ENCODE measurements around the gene PIPOX. TPM values are rescaled to one million over a fixed set of nuclear protein-coding genes. Genes with fewer than 3 reads are reported as not detected.

The PIPOX gene
- total RNA-seq, 4 donors from 2014 or later: 0.98 to 4.3 (median 1.5) TPM

GRCh38 chr17:29059281-29059680 is 16.3 kb downstream of the PIPOX start:
- TF ChIP-seq CTCF (IDR thresholded peaks at IDR 0.05; ENCODE audit: low read depth): no peak

GRCh38 chr17:29060475-29060874 is 17.5 kb downstream of the PIPOX start:
- no peak for TF ChIP-seq CTCF (IDR thresholded peaks at IDR 0.05; ENCODE audit: low read depth)

- TF ChIP-seq CTCF (IDR thresholded peaks at IDR 0.05; ENCODE audit: low read depth): no peak
Measured at GRCh38 chr17:29061036-29061435, 18.1 kb downstream of the PIPOX start.

- TF ChIP-seq CTCF (IDR thresholded peaks at IDR 0.05; ENCODE audit: low read depth): no peak
Measured at GRCh38 chr17:29062215-29062614, 19.3 kb downstream of the PIPOX start.

- no peak for TF ChIP-seq CTCF (IDR thresholded peaks at IDR 0.05; ENCODE audit: low read depth)
Measured at GRCh38 chr17:29063992-29064391, 21.1 kb downstream of the PIPOX start.

GRCh38 chr17:29066047-29066446 is 23.1 kb downstream of the PIPOX start:
- no peak for TF ChIP-seq CTCF (IDR thresholded peaks at IDR 0.05; ENCODE audit: low read depth)

- no peak for TF ChIP-seq CTCF (IDR thresholded peaks at IDR 0.05; ENCODE audit: low read depth)
Measured at GRCh38 chr17:29066606-29067005, 23.7 kb downstream of the PIPOX start.
